HCT116 (cell line): ENCODE measurements around the gene DYNC1I1. TPM values are rescaled to one million over a fixed set of nuclear protein-coding genes. Genes with fewer than 3 reads are reported as not detected.

ENCODE experiments used
- ATAC-seq: fragments of 200-7000 bp; cut with Tn5 transposase; 2 replicates; pipeline ENCODE4 v1.9.1; 2020; ENCODE audit warnings: mild to moderate bottlenecking, moderate library complexity
- BruUV-seq: library from RNA; stranded (reverse); fragments of 400-500 nt; replicated peaks from 2 replicates; lab custom pipeline; 2021; lab: Mats Ljungman, UMichigan
- CTCF ChIA-PET: fragments of 300-600 bp; sonication (Branson Sonifier 250); formaldehyde crosslinking; loops from one replicate; lab custom pipeline; 2021; ENCODE audit warnings: antibody characterized with exemption; lab: Charles Lee
- POLR2A ChIA-PET: fragments of 300-600, 350-600 bp; sonication (Branson Sonifier 250); formaldehyde crosslinking; loops from one replicate; lab custom pipeline; 2021; ENCODE audit warnings: antibody characterized with exemption; lab: Charles Lee
- RAD21 ChIA-PET, 2 experiments: fragments of 300-600 bp; sonication (Branson Sonifier 250); formaldehyde crosslinking; loops; one replicate each; lab custom pipeline; 2023; ENCODE audit warnings: low total read pairs in 2 of 2; ENCODE audit not compliant: uncharacterized antibody in 2 of 2, unreplicated experiment in 2 of 2, low non-redundant PET in 1 of 2; lab: Charles Lee
- DNase-seq: peaks from one replicate; pipeline ENCODE4 v3.0.0-alpha.2; 2010; ENCODE audit warnings: low read depth, low spot score
- H2AFZ ChIP-seq: fragments of 200-600 bp; shearing (Covaris generic), sonication (generic); 2 replicates; pipeline ENCODE4 v1.6.1; 2017; ENCODE audit warnings: low read depth, mixed run types, mixed read lengths, antibody characterized with exemption, low read length; ENCODE audit not compliant: poor library complexity, severe bottlenecking
- H3K27ac ChIP-seq: 2 replicates; pipeline ENCODE4 v1.5.1; 2012; ENCODE audit warnings: low read depth, low read length
- H3K27me3 ChIP-seq: fragments of 200-600 bp; sonication (generic); 2 replicates; pipeline ENCODE4 v1.6.1; 2016; ENCODE audit warnings: mixed run types, low read length, mixed read lengths; ENCODE audit not compliant: insufficient read depth
- H3K36me3 ChIP-seq, 2 experiments: fragments of 200-500 bp in 1 of 2; fragments of 200-600 bp in 1 of 2; sonication (Bioruptor generic) in 1 of 2; sonication (generic) in 1 of 2; 2 replicates each; pipeline versions ENCODE4 v1.5.1 to v1.6.1; 2014 to 2016; ENCODE audit warnings: low read length in 2 of 2, inconsistent platforms in 1 of 2, mixed read lengths in 1 of 2, mixed run types in 1 of 2; ENCODE audit not compliant: insufficient read depth in 2 of 2, control insufficient read depth in 1 of 2
- H3K4me1 ChIP-seq, 2 experiments: fragments of 200-600 bp in 1 of 2; sonication (generic) in 1 of 2; 2 replicates each; pipeline versions ENCODE4 v1.5.1 to v1.6.1; 2012 to 2017; ENCODE audit warnings: low read length in 2 of 2, inconsistent platforms in 1 of 2, mild to moderate bottlenecking in 1 of 2, mixed read lengths in 1 of 2, mixed run types in 1 of 2, moderate library complexity in 1 of 2; ENCODE audit not compliant: insufficient read depth in 2 of 2, control insufficient read depth in 1 of 2
- H3K4me2 ChIP-seq: fragments of 200-600 bp; sonication (generic); 2 replicates; pipeline ENCODE4 v1.6.1; 2017; ENCODE audit warnings: mixed run types, low read length, mixed read lengths
- H3K4me3 ChIP-seq, 2 experiments: fragments of 200-600 bp in 1 of 2; sonication (generic) in 1 of 2; replicated peaks in 1 of 2; 2 replicates each; pipeline ENCODE4 v1.5.1; 2011 to 2016; ENCODE audit warnings: low read length in 2 of 2, control low read depth in 1 of 2, low read depth in 1 of 2, mild to moderate bottlenecking in 1 of 2, mixed read lengths in 1 of 2, mixed run types in 1 of 2
- H3K79me2 ChIP-seq: fragments of 200-600 bp; sonication (generic); 2 replicates; pipeline ENCODE4 v1.6.1; 2017; ENCODE audit warnings: mild to moderate bottlenecking, mixed run types, low read length, moderate library complexity, mixed read lengths; ENCODE audit not compliant: insufficient read depth
- H3K9ac ChIP-seq: fragments of 200-600 bp; sonication (generic); 2 replicates; pipeline ENCODE4 v1.6.1; 2016; ENCODE audit warnings: low read length, mixed read lengths
- H3K9me2 ChIP-seq: fragments of 200-600 bp; sonication (generic), shearing (Covaris generic); 2 replicates; pipeline ENCODE4 v1.6.1; 2017; ENCODE audit warnings: mixed run types, mild to moderate bottlenecking, moderate library complexity; ENCODE audit not compliant: insufficient read depth
- H3K9me3 ChIP-seq, 2 experiments: fragments of 200-500 bp in 1 of 2; fragments of 200-600 bp in 1 of 2; sonication (Bioruptor generic) in 1 of 2; sonication (generic) in 1 of 2; 2 replicates each; pipeline ENCODE4 v1.6.1; 2014 to 2017; ENCODE audit warnings: low read length in 2 of 2, mixed read lengths in 2 of 2, inconsistent platforms in 1 of 2, low read depth in 1 of 2, mild to moderate bottlenecking in 1 of 2, mixed run types in 1 of 2, moderate library complexity in 1 of 2; ENCODE audit not compliant: control insufficient read depth in 1 of 2, insufficient read depth in 1 of 2
- H4K20me1 ChIP-seq: fragments of 200-600 bp; sonication (generic), shearing (Covaris generic); 2 replicates; pipeline ENCODE4 v1.6.1; 2017; ENCODE audit warnings: mixed run types, mild to moderate bottlenecking, moderate library complexity; ENCODE audit not compliant: insufficient read depth
- CBX3 ChIP-seq: IDR thresholded peaks from 2 replicates; pipeline ENCODE4 v1.6.1; 2012; ENCODE audit warnings: low read depth
- CEBPB ChIP-seq: IDR thresholded peaks from 2 replicates; pipeline ENCODE4 v1.6.1; 2012; ENCODE audit warnings: low read depth
- EGR1 ChIP-seq: IDR thresholded peaks from 2 replicates; pipeline ENCODE4 v1.6.1; 2012; ENCODE audit warnings: low read depth
- ELF1 ChIP-seq: IDR thresholded peaks from 2 replicates; pipeline ENCODE4 v1.6.1; 2012; ENCODE audit warnings: low read depth, borderline replicate concordance
- EZH2 ChIP-seq: fragments of 200-600 bp; sonication (generic); IDR thresholded peaks from 2 replicates; pipeline ENCODE4 v1.6.1; 2017; ENCODE audit warnings: antibody characterized with exemption, mixed run types
- FOSL1 ChIP-seq: IDR thresholded peaks from 2 replicates; pipeline ENCODE4 v1.6.1; 2012; ENCODE audit warnings: low read depth
- JUND ChIP-seq: IDR thresholded peaks from 2 replicates; pipeline ENCODE4 v1.6.1; 2012
- POLR2A ChIP-seq: IDR thresholded peaks from 2 replicates; pipeline ENCODE4 v1.7.0; 2011; ENCODE audit warnings: borderline replicate concordance; ENCODE audit not compliant: insufficient read depth, insufficient read length; ENCODE audit errors: extremely low read depth
- RAD21 ChIP-seq: IDR thresholded peaks from 2 replicates; pipeline ENCODE4 v1.6.1; 2012; ENCODE audit warnings: low read depth, mild to moderate bottlenecking
- SP1 ChIP-seq: IDR thresholded peaks from 2 replicates; pipeline ENCODE4 v1.6.1; 2012; ENCODE audit warnings: low read depth
- SRF ChIP-seq: IDR thresholded peaks from 2 replicates; pipeline ENCODE4 v1.6.1; 2012; ENCODE audit warnings: low read depth
- YY1 ChIP-seq: IDR thresholded peaks from 2 replicates; pipeline ENCODE4 v1.6.1; 2011; ENCODE audit warnings: low read length, low read depth, moderate library complexity, mild to moderate bottlenecking; ENCODE audit not compliant: insufficient replicate concordance; ENCODE audit errors: extremely low read depth
- ZFX ChIP-seq: fragments of 450-650 bp; IDR thresholded peaks from 2 replicates; pipeline ENCODE4 v1.6.1; 2017
- intact Hi-C: fragments of 100-400 bp; cut with micrococcal nuclease; formaldehyde crosslinking; loops from 2 replicates; pipeline ENCODE4 v1.10.0; 2022
- total RNA-seq: library from RNA; stranded (reverse); gene quantifications from one replicate; pipeline ENCODE4 v1.2.1, GENCODE V29; 2021; ENCODE audit not compliant: unreplicated experiment
- TF ChIP-seq, protein P1 (sequence below): IDR thresholded peaks from 2 replicates; pipeline ENCODE4 v1.6.1; 2011; ENCODE audit warnings: mild to moderate bottlenecking, low read length, moderate library complexity; ENCODE audit not compliant: insufficient replicate concordance; ENCODE audit errors: extremely low read depth
- TF ChIP-seq, protein P2 (sequence below), 3 experiments: fragments of 200-600 bp in 1 of 3; sonication (generic) in 1 of 3; IDR thresholded peaks in 2 of 3; conservative IDR thresholded peaks in 1 of 3; 2 replicates each; pipeline ENCODE4 v1.5.1; 2012 to 2017; ENCODE audit warnings: low read depth in 2 of 3, low read length in 2 of 3, antibody characterized with exemption in 1 of 3, borderline replicate concordance in 1 of 3, control low read depth in 1 of 3, mild to moderate bottlenecking in 1 of 3, mixed read lengths in 1 of 3, mixed run types in 1 of 3, moderate library complexity in 1 of 3; ENCODE audit not compliant: insufficient read depth in 1 of 3

DYNC1I1 gene
- total RNA-seq, 1 experiment from 2014 or later: not detected

DNA sequence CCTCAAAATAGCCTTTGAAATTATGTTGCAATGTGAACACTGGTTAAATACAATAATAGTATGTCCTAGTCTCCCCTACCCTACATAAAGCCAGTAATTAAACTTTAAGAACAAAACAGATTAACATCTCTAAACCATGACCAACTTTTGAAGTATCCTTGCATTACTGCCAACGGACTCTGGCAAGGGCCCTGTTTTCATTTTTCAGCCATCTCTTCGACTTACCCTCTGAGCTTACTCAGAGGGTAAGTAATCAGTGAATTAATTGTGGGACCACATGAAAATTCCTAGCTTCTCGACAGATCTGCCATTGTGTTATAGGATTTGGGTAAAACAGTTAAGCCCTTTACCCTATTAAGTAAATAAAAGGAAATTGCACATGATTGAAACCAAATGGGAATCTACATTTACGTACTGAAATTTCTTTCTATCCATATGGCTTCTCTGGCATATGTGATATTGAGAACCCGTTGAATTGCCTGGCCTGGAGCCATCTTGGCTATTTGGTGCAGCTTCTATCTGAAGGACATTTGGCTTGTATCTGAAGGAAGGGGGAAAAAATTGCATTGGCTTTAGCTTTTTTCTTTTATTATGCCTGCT is 39.6 kb downstream of the DYNC1I1 start:
- H3K9me2 ChIP-seq: no peaks in the 10 kb centered on the region
- TF ChIP-seq ELF1 (no peak), SP1 (no peak), CBX3 (no peak)
- TF ChIP-seq, all 23 proteins: peak for 0
- intact Hi-C loops: no loop called here
- H3K9ac ChIP-seq: no peak overlapping the region
- no TSS peak for BruUV-seq
- no peaks in the 10 kb centered on the region for H3K4me1 ChIP-seq
- H3K27ac ChIP-seq: no peak overlapping the region
- no peaks in the 10 kb centered on the region for H3K9me3 ChIP-seq
- H2AFZ ChIP-seq: no peak overlapping the region
- DNase-seq (no peak), ATAC-seq (no peak)
- ChIA-PET CTCF (no interaction called here), RAD21 (no interaction called here), POLR2A (no interaction called here)
- H3K36me3 ChIP-seq: no peaks in the 10 kb centered on the region
- H3K79me2 ChIP-seq: no peaks in the 10 kb centered on the region
- H3K4me2 ChIP-seq: no peak overlapping the region
- H3K4me3 ChIP-seq: no peak overlapping the region
- H3K27me3 ChIP-seq: peaks cover 38% of the 10 kb centered on the region; the same call in 1 of the 2 replicates
- no peaks in the 10 kb centered on the region for H4K20me1 ChIP-seq

DNA sequence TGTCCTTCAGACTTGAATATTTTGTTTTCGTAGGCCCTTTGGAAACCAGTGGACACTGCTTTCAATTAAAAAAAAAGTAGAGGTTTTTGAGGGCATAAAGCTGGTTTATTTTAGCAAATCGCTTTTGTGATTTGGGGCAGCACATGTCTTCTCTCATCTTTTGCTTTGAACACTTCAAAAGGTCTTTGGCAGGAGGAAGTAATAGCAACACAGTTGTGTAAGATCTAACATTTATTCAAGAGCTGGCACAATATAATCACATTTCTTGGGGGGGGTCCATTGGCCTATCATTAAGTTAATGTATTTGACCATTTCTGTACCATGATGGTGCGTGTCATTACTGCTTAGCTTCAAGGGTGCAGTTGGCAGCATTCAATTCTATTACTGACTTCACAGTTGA is 42.4 kb downstream of the DYNC1I1 start:
- H3K4me2 ChIP-seq: no peak overlapping the region
- H3K9ac ChIP-seq: no peak overlapping the region
- H3K9me2 ChIP-seq: no peaks in the 10 kb centered on the region
- RAD21 ChIA-PET: no interaction called here
- no peak overlapping the region for H2AFZ ChIP-seq
- CTCF ChIA-PET: interaction anchor here (1.0 kb wide), 1 partner anchor 90 kb away, joined by 3 read pairs; no protein-coding TSS in a partner anchor
- H4K20me1 ChIP-seq: no peaks in the 10 kb centered on the region
- no peaks in the 10 kb centered on the region for H3K4me1 ChIP-seq
- peaks cover 24% of the 10 kb centered on the region; the same call in 1 of the 2 replicates for H3K27me3 ChIP-seq
- no TSS peak for BruUV-seq
- DNase-seq: no peak
- ATAC-seq: no peak
- no peak overlapping the region for H3K27ac ChIP-seq
- no peaks in the 10 kb centered on the region for H3K9me3 ChIP-seq
- no peaks in the 10 kb centered on the region for H3K36me3 ChIP-seq
- H3K79me2 ChIP-seq: no peaks in the 10 kb centered on the region
- TF ChIP-seq SRF (no peak), CEBPB (no peak), FOSL1 (no peak), ZFX (no peak), EGR1 (no peak), RAD21 (no peak), YY1 (no peak), SP1 (no peak), EZH2 (no peak), JUND (no peak), ELF1 (no peak), POLR2A (no peak)
- TF ChIP-seq, protein P1, sequence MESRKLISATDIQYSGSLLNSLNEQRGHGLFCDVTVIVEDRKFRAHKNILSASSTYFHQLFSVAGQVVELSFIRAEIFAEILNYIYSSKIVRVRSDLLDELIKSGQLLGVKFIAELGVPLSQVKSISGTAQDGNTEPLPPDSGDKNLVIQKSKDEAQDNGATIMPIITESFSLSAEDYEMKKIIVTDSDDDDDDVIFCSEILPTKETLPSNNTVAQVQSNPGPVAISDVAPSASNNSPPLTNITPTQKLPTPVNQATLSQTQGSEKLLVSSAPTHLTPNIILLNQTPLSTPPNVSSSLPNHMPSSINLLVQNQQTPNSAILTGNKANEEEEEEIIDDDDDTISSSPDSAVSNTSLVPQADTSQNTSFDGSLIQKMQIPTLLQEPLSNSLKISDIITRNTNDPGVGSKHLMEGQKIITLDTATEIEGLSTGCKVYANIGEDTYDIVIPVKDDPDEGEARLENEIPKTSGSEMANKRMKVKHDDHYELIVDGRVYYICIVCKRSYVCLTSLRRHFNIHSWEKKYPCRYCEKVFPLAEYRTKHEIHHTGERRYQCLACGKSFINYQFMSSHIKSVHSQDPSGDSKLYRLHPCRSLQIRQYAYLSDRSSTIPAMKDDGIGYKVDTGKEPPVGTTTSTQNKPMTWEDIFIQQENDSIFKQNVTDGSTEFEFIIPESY: no peak
- TF ChIP-seq, protein P2, sequence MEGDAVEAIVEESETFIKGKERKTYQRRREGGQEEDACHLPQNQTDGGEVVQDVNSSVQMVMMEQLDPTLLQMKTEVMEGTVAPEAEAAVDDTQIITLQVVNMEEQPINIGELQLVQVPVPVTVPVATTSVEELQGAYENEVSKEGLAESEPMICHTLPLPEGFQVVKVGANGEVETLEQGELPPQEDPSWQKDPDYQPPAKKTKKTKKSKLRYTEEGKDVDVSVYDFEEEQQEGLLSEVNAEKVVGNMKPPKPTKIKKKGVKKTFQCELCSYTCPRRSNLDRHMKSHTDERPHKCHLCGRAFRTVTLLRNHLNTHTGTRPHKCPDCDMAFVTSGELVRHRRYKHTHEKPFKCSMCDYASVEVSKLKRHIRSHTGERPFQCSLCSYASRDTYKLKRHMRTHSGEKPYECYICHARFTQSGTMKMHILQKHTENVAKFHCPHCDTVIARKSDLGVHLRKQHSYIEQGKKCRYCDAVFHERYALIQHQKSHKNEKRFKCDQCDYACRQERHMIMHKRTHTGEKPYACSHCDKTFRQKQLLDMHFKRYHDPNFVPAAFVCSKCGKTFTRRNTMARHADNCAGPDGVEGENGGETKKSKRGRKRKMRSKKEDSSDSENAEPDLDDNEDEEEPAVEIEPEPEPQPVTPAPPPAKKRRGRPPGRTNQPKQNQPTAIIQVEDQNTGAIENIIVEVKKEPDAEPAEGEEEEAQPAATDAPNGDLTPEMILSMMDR (IDR thresholded peaks at IDR 0.05 in 2 of 3, conservative IDR thresholded peaks at IDR 0.05 in 1 of 3; ENCODE audit: borderline replicate concordance in 1 of 3, insufficient read depth in 1 of 3, low read depth in 2 of 3, low read length in 2 of 3): no peak
- intact Hi-C loops: no loop called here
- POLR2A ChIA-PET: no interaction called here
- H3K4me3 ChIP-seq: no peak overlapping the region
